ENCODE data around the gene IGFBP1. TPM values are rescaled to one million over a fixed set of nuclear protein-coding genes. Genes with fewer than 3 reads are reported as not detected.

The IGFBP1 gene
- total and polyA plus RNA-seq, 2 of the 13 experiments (the other 11 are each of a cell fraction or from before 2014, with no cell fraction given): 5.4 to 885 TPM

DNA sequence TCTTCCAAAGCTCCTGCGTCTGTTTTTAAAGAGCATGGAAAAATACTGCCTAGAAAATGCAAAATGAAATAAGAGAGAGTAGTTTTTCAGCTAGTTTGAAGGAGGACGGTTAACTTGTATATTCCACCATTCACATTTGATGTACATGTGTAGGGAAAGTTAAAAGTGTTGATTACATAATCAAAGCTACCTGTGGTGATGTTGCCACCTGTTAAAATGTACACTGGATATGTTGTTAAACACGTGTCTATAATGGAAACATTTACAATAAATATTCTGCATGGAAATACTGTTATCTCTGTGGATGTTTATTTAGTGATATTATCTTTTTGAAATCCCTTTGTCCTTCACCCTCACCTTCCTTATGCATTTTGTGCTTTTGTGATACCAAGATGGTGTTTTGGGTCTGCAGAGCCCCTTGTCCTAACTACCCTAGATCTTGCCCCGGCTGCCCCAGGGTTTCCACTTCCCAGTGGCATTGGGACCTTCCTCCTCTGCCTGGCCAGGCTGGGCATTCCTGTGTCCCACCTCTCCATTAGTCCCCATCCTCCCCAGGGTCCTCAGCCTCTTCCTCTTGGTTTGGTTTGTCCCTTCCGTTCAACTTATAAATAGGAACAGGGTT lies 5.2 kb downstream of the IGFBP1 start (continued):
- TF ChIP-seq, protein P1, sequence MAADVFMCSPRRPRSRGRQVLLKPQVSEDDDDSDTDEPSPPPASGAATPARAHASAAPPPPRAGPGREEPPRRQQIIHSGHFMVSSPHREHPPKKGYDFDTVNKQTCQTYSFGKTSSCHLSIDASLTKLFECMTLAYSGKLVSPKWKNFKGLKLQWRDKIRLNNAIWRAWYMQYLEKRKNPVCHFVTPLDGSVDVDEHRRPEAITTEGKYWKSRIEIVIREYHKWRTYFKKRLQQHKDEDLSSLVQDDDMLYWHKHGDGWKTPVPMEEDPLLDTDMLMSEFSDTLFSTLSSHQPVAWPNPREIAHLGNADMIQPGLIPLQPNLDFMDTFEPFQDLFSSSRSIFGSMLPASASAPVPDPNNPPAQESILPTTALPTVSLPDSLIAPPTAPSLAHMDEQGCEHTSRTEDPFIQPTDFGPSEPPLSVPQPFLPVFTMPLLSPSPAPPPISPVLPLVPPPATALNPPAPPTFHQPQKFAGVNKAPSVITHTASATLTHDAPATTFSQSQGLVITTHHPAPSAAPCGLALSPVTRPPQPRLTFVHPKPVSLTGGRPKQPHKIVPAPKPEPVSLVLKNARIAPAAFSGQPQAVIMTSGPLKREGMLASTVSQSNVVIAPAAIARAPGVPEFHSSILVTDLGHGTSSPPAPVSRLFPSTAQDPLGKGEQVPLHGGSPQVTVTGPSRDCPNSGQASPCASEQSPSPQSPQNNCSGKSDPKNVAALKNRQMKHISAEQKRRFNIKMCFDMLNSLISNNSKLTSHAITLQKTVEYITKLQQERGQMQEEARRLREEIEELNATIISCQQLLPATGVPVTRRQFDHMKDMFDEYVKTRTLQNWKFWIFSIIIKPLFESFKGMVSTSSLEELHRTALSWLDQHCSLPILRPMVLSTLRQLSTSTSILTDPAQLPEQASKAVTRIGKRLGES (CRISPR knock-in tag; IDR thresholded peaks at IDR 0.05; ENCODE audit: borderline replicate concordance): no peak
- no peak for TF ChIP-seq NR2F2 (IDR thresholded peaks at IDR 0.05; ENCODE audit: borderline replicate concordance, low read depth)

GRCh38 chr7:45893996-45894664 lies 5.8 kb downstream of the IGFBP1 start:
- H3K79me2 ChIP-seq (ENCODE audit: insufficient read depth, low read length): no peaks in the 10 kb centered on the region
- ATAC-seq (peak; percentile 74), FAIRE-seq (no peak), DNase-seq (ENCODE audit: low spot score) (no peak)
- H3K4me2 ChIP-seq (ENCODE audit: low read depth, low read length): peak overlapping the region; percentile 5; the same call in 1 of the 2 replicates
- CTCF ChIA-PET (ENCODE audit: low intra/inter-chr PET ratio, low total read pairs): interaction anchor here (1.4 kb wide), 1 partner anchor 22 kb away, joined by 3 read pairs; no protein-coding TSS in a partner anchor
- H3K4me1 ChIP-seq (ENCODE audit: insufficient read depth, low read length): peaks cover 45% of the 10 kb centered on the region
- no peak overlapping the region for H2AFZ ChIP-seq (ENCODE audit: low read length)
- H3K27ac ChIP-seq (ENCODE audit: extremely low read length, insufficient read depth, low read length): peak overlapping the region; percentile 59
- BruUV-seq (replicated peaks): no TSS peak
- H3K36me3 ChIP-seq (replicated peaks in 1 of 2; ENCODE audit: control insufficient read depth in 1 of 2, insufficient read depth in 2 of 2, low read length in 2 of 2): peaks cover 0 to 18% of the 10 kb centered on the region in 2 experiments; a peak in 4 of 5 replicates
- POLR2A ChIA-PET: interaction anchor here (0.6 to 7.2 kb wide), 7 partner anchors 8 to 30 kb away, joined by 3 to 118 read pairs (median 5); partner anchors contain the start of genes CCDC201 and IGFBP3
- H3K9me3 ChIP-seq (ENCODE audit: low read length): no peaks in the 10 kb centered on the region
- in situ Hi-C loops (cut with HindIII; ENCODE audit: extremely low pct_ligation_motif_present, low pct_unique_long_range_greater_than_20kb): no loop called here
- intact Hi-C loops (cut with micrococcal nuclease; ENCODE audit: unreplicated experiment): no loop called here
- H4K20me1 ChIP-seq (ENCODE audit: insufficient read depth, low read length): peaks cover 38% of the 10 kb centered on the region
- H3K4me3 ChIP-seq (replicated peaks in 1 of 3; ENCODE audit: insufficient read depth in 1 of 3, low read depth in 2 of 3, low read length in 3 of 3): no peak overlapping the region
- no peaks in the 10 kb centered on the region for H3K27me3 ChIP-seq (ENCODE audit: control insufficient read depth in 1 of 2, insufficient read depth in 2 of 2, low read length in 2 of 2)
- 8% methylated on average over 4 of the region's 4 CpGs for WGBS (ENCODE audit: low lambda C conversion rate)
- H3K9ac ChIP-seq (ENCODE audit: insufficient read depth, low read depth, low read length): no peak overlapping the region
- TF ChIP-seq ZMYM2 (CRISPR knock-in tag; IDR thresholded peaks at IDR 0.05): 0 out of 2 replicates have a peak, but pooled peaks have one; percentile 44
- TF ChIP-seq PCBP1 (IDR thresholded peaks at IDR 0.05; ENCODE audit: borderline replicate concordance, low read depth, low read length): no peak
- 0 out of 2 replicates have a peak, but pooled peaks have one; percentile 57 for TF ChIP-seq ZNF251 (CRISPR knock-in tag; IDR thresholded peaks at IDR 0.05)
- TF ChIP-seq NFYB (CRISPR knock-in tag; IDR thresholded peaks at IDR 0.05): no peak
- TF ChIP-seq, protein P2, sequence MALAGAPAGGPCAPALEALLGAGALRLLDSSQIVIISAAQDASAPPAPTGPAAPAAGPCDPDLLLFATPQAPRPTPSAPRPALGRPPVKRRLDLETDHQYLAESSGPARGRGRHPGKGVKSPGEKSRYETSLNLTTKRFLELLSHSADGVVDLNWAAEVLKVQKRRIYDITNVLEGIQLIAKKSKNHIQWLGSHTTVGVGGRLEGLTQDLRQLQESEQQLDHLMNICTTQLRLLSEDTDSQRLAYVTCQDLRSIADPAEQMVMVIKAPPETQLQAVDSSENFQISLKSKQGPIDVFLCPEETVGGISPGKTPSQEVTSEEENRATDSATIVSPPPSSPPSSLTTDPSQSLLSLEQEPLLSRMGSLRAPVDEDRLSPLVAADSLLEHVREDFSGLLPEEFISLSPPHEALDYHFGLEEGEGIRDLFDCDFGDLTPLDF (CRISPR knock-in tag; IDR thresholded peaks at IDR 0.05): no peak
- TF ChIP-seq GATAD2A (CRISPR knock-in tag; IDR thresholded peaks at IDR 0.05): 0 out of 2 replicates have a peak, but pooled peaks have one; percentile 6
- no peak for TF ChIP-seq TBL1XR1 (IDR thresholded peaks at IDR 0.05; ENCODE audit: borderline replicate concordance, low read length, partially characterized antibody)
- no peak for TF ChIP-seq ATF2 (CRISPR knock-in tag; IDR thresholded peaks at IDR 0.05)
- TF ChIP-seq JUN (CRISPR knock-in tag; IDR thresholded peaks at IDR 0.05): 0 out of 2 replicates have a peak, but pooled peaks have one; percentile 34
- peak; percentile 38; the same call in 1 of the 2 replicates for TF ChIP-seq ZNF607 (CRISPR knock-in tag; IDR thresholded peaks at IDR 0.05; ENCODE audit: borderline replicate concordance)
- peak; percentile 27 for TF ChIP-seq DBP (CRISPR knock-in tag; IDR thresholded peaks at IDR 0.05; ENCODE audit: not compliant biosample characterization)
- TF ChIP-seq HNF4A (CRISPR knock-in tag; IDR thresholded peaks at IDR 0.05): no peak
- no peak for TF ChIP-seq SOX6 (IDR thresholded peaks at IDR 0.05)
- no peak for TF ChIP-seq SOX6 (CRISPR knock-in tag; IDR thresholded peaks at IDR 0.05)

Data from HepG2 (cell line).